G401 (cell line): ENCODE measurements around the gene SMPD1. TPM values are rescaled to one million over a fixed set of nuclear protein-coding genes. Genes with fewer than 3 reads are reported as not detected.

Experiments used
- DNase-seq: peaks from one replicate; pipeline ENCODE4 v3.0.0-alpha.2; 2015; ENCODE audit warnings: low spot score
- in situ Hi-C: cut with HindIII; loops from 2 replicates; pipeline ENCODE4 v1.10.0; 2016; ENCODE audit warnings: low sequenced_read_pairs, mixed read lengths
- total RNA-seq: library from RNA; depleted of rRNA; stranded (reverse); fragments of >200 nt; shearing (Covaris generic); gene quantifications from 2 replicates; pipeline ENCODE4 v1.2.3, GENCODE V29; 2014; rRNA removed

SMPD1 gene
- 7.3 and 14.1 TPM in 2 replicates for total RNA-seq

- in situ Hi-C loops, result no loop called here
- peak; percentile 93 for DNase-seq
Measured at GRCh38 chr11:6389905-6390717, at the start of gene SMPD1. SMPD1 (plus strand) TSS chr11:6390474; CDS start chr11:6390599, 125 bp downstream.

GRCh38 chr11:6345366-6345765 is 44.9 kb upstream of the SMPD1 start:
- in situ Hi-C loops, result no loop called here

GRCh38 chr11:6350043-6350442 is 40.2 kb upstream of the SMPD1 start:
- no peak for DNase-seq
- in situ Hi-C loops, result no loop called here

More at GRCh38 chr11:6345366-6345765, 44.9 kb upstream of the SMPD1 start:
- DNase-seq, result no peak

GRCh38 chr11:6350486-6350885 is 39.8 kb upstream of the SMPD1 start:
- in situ Hi-C loops, result no loop called here
- DNase-seq, result no peak

- in situ Hi-C loops, result no loop called here
- DNase-seq, result no peak
Measured at GRCh38 chr11:6351782-6352382, 38.4 kb upstream of the SMPD1 start.

GRCh38 chr11:6353367-6353987 is 36.8 kb upstream of the SMPD1 start:
- in situ Hi-C loops, result no loop called here

GRCh38 chr11:6354651-6355485 is 35.4 kb upstream of the SMPD1 start:
- in situ Hi-C loops, result no loop called here
- DNase-seq, result no peak

More at GRCh38 chr11:6353367-6353987, 36.8 kb upstream of the SMPD1 start:
- DNase-seq, result peak; percentile 69

- DNase-seq, result peak; percentile 10
- in situ Hi-C loops, result no loop called here
Measured at GRCh38 chr11:6356503-6357055, 33.7 kb upstream of the SMPD1 start.

- peak; percentile 75 for DNase-seq
Measured at GRCh38 chr11:6357222-6357621, 33.1 kb upstream of the SMPD1 start.

GRCh38 chr11:6360183-6360582 is 30.1 kb upstream of the SMPD1 start:
- in situ Hi-C loops, result no loop called here
- DNase-seq, result no peak

More at GRCh38 chr11:6357222-6357621, 33.1 kb upstream of the SMPD1 start:
- in situ Hi-C loops, result no loop called here

GRCh38 chr11:6362185-6362872 is 27.9 kb upstream of the SMPD1 start:
- no peak for DNase-seq
- in situ Hi-C loops, result no loop called here

- peak; percentile 92 for DNase-seq
- in situ Hi-C loops, result no loop called here
Measured at GRCh38 chr11:6362873-6363678, 27.2 kb upstream of the SMPD1 start.

GRCh38 chr11:6365659-6366058 is 24.6 kb upstream of the SMPD1 start:
- in situ Hi-C loops, result no loop called here

GRCh38 chr11:6371825-6372224 is 18.4 kb upstream of the SMPD1 start:
- in situ Hi-C loops, result no loop called here
- DNase-seq, result no peak

More at GRCh38 chr11:6365659-6366058, 24.6 kb upstream of the SMPD1 start:
- no peak for DNase-seq

- no peak for DNase-seq
- in situ Hi-C loops, result no loop called here
Measured at GRCh38 chr11:6377902-6378639, 12.2 kb upstream of the SMPD1 start.

- in situ Hi-C loops, result no loop called here
- DNase-seq, result no peak
Measured at GRCh38 chr11:6378640-6378989, 11.7 kb upstream of the SMPD1 start.
